GM19328 (cell line): ENCODE data around the gene MORF4L2.

ENCODE experiments used
- ATAC-seq: cut with Tn5 transposase; IDR thresholded peaks from one replicate; pipeline ENCODE4 v1.9.1; 2021; ENCODE audit warnings: mild to moderate bottlenecking, moderate library complexity; ENCODE audit not compliant: unreplicated experiment

MORF4L2 gene

GRCh38 chrX:103637604-103638338, 48.7 kb downstream of the MORF4L2 start:
- no peak for ATAC-seq

DNA sequence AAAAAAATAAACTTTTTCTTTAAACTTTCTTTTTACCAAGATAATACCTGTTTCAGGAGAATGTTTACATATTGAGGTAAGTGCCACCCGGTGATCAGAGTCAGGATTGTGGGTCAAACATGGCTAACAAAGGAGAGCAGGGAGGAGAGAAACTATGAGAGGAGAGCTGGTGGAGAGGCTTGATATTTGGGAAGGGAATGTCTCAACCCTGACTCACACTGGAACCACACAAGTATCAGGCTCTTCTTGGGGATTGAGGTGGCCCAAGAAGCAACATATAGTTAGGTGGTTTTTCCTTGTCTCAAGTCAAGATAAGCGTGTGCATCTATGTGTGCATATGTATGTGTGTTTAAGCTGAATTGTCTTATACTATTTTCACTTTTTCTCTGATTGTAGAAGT, 51.1 kb downstream of the MORF4L2 start:
- no peak for ATAC-seq

GRCh38 chrX:103631145-103631544, 55.4 kb downstream of the MORF4L2 start:
- no peak for ATAC-seq

DNA sequence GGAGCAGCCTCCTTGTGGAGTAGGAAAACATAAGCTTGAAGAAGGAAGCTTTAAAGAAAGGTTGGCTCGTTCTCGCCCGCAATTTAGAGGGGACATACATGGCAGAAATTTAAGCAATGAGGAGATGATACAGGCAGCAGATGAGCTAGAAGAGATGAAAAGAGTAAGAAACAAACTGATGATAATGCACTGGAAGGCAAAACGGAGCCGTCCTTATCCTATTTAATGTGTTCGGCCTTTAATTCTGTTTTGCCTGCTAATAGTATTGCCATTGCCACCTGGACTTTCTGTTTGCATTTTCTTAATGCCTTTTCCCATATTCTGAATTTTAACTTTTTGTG, 56.4 kb downstream of the MORF4L2 start:
- no peak for ATAC-seq

DNA sequence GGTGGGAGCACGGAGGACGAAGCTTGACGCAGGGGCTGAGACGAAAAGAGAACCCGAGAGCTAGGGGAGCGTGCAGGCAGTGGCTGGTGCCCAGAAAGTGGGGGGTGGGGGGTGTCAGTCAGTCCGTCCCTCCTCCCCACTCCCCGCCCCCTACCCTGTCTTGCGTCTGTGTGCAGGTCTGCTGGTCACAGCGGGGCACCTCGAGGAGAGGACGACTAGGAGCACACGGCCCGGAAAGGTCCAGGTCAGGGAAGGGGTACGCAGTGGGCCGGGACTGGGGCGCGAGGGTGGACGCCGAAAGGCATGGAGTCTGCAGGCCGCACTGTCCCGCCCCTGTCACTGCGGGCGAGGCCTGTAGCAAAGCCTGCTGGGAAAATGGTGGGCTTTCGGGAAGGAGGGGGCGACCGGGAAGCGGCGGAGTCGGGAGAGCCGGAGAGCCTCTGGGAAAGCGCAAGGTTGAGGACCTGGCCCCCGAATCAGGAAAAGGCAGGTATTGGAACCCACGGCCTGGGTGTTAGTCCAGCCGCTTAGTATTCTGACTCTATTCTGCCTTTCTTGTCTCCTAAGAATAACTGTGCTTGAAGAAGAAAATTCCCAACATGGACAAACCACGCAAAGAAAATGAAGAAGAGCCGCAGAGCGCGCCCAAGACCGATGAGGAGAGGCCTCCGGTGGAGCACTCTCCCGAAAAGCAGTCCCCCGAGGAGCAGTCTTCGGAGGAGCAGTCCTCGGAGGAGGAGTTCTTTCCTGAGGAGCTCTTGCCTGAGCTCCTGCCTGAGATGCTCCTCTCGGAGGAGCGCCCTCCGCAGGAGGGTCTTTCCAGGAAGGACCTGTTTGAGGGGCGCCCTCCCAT, 57.0 kb downstream of the MORF4L2 start:
- ATAC-seq = peak; percentile 27

DNA sequence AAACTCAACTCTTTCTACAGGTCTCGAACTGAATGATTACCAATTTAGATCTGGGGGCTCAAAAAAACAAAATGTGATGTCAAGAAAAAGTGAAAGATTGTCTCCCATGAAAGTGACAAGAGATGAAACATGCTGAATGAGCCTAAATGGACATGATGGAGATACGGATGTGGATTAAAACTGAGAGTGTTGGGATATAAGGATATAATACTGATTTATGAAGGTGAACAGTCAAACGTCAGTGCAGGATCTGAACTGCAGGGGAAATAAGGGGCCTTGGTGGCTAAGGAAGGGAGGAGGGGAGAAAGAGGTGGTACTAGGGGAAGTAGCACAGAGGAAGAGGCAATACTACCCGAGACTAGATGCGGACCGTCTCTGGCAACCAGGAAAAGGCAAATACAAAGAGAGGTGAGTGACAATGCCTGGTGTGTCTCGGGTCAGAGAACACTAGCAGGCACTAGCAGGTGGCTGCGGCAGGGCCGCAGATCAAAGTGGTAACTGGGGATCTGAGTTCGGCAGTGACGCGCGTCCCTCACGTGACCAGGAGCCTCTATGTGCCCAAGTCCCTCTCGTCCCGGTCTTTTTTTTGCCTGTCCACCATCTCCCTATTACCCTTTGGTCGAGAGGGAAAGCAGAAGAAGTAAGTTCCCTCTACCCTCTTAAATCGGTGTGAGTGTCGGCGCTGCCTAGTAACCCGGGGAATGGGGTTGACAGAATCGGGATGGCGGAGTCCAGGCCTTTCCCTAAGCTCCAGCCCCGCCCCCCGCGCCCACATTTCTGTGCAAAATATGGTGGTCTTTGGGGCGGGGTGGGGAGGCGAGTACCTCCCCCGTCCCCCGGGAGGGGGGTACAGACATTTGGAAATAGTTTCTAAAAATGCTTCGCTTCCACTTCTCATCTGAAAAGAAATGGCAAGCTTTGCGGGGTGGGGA, 57.8 kb downstream of the MORF4L2 start, which contains the start of gene TCEAL1:
TSS of gene TCEAL1 (plus strand) at position 590 of the 932 bp plus-strand sequence. CDS start 942 bp downstream, outside the sequence.
- ATAC-seq = peak; percentile 52

GRCh38 chrX:103626855-103627254, 59.6 kb downstream of the MORF4L2 start:
- ATAC-seq = no peak
